Erythroblast (primary cell): ENCODE results near the gene TMEM135.
"Not testable (repeated sequence)": the region's sequence is repeated elsewhere in the genome, so short reads cannot be mapped to it uniquely, and the experiment has no call there.

Experiments used
- GATA1 ChIP-seq: IDR thresholded peaks from 2 replicates; pipeline ENCODE4 v1.6.1; 2011; ENCODE audit warnings: low read depth, mild to moderate bottlenecking, control low read depth, low read length, moderate library complexity
- POLR2A ChIP-seq: IDR thresholded peaks from 2 replicates; pipeline ENCODE4 v1.6.1; 2011; ENCODE audit warnings: mild to moderate bottlenecking, low read length

- TF ChIP-seq POLR2A, GATA1: not testable (repeated sequence)
Measured at GRCh38 chr11:87026415-87026814, 11.3 kb upstream of the TMEM135 start.
